Measurements from ENCODE around the gene PNLIPRP1.

Gene PNLIPRP1

GRCh38 chr10:116615199-116615776, 24.5 kb downstream of the PNLIPRP1 start:
- DNase-seq, result no peak
- no peak for TF ChIP-seq EZH2 (IDR thresholded peaks at IDR 0.05; ENCODE audit: borderline replicate concordance, low read depth, low read length, severe bottlenecking)
- TF ChIP-seq, protein P1, sequence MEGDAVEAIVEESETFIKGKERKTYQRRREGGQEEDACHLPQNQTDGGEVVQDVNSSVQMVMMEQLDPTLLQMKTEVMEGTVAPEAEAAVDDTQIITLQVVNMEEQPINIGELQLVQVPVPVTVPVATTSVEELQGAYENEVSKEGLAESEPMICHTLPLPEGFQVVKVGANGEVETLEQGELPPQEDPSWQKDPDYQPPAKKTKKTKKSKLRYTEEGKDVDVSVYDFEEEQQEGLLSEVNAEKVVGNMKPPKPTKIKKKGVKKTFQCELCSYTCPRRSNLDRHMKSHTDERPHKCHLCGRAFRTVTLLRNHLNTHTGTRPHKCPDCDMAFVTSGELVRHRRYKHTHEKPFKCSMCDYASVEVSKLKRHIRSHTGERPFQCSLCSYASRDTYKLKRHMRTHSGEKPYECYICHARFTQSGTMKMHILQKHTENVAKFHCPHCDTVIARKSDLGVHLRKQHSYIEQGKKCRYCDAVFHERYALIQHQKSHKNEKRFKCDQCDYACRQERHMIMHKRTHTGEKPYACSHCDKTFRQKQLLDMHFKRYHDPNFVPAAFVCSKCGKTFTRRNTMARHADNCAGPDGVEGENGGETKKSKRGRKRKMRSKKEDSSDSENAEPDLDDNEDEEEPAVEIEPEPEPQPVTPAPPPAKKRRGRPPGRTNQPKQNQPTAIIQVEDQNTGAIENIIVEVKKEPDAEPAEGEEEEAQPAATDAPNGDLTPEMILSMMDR (IDR thresholded peaks at IDR 0.05; ENCODE audit: borderline replicate concordance, extremely low read depth, low read length, poor library complexity, severe bottlenecking), result no peak
- ATAC-seq (ENCODE audit: insufficient read depth, low read depth), result no peak

GRCh38 chr10:116620423-116621400, 30.0 kb downstream of the PNLIPRP1 start, which contains the start of gene PNLIPRP2:
TSS of gene PNLIPRP2 (plus strand) at chr10:116620953.
- Histone ChIP-seq H3K36me3 (ENCODE audit: insufficient read depth, low read length) (no peaks in the 10 kb centered on the region), H3K9me3 (ENCODE audit: insufficient read depth, low read length, severe bottlenecking) (no peaks in the 10 kb centered on the region), H3K4me2 (ENCODE audit: insufficient read depth, low read length) (no peak within 1 kb of the TSS), H3K9ac (ENCODE audit: low read depth, low read length) (no peak within 1 kb of the TSS), H4K20me1 (ENCODE audit: insufficient read depth, low read length) (no peaks in the 10 kb centered on the region), H3K79me2 (ENCODE audit: insufficient read depth, low read length) (no peaks in the 10 kb centered on the region), H2AFZ (ENCODE audit: low read depth, low read length) (no peak within 1 kb of the TSS), H3K27ac (ENCODE audit: low read length) (no peak within 1 kb of the TSS), H3K27me3 (ENCODE audit: insufficient read depth, low read length, poor library complexity) (no peaks in the 10 kb centered on the region), H3K4me1 (ENCODE audit: insufficient read depth, low read length) (no peaks in the 10 kb centered on the region), H3K4me3 (ENCODE audit: low read depth in 1 of 2, low read length in 2 of 2) (no peak within 1 kb of the TSS)
- no peak for DNase-seq
- TF ChIP-seq EZH2 (IDR thresholded peaks at IDR 0.05; ENCODE audit: borderline replicate concordance, low read depth, low read length, severe bottlenecking), result no peak
- TF ChIP-seq, protein P1 (IDR thresholded peaks at IDR 0.05; ENCODE audit: borderline replicate concordance, extremely low read depth, low read length, poor library complexity, severe bottlenecking), result no peak
- no peak for ATAC-seq (ENCODE audit: insufficient read depth, low read depth)

More at GRCh38 chr10:116615199-116615776, 24.5 kb downstream of the PNLIPRP1 start:
- no peaks in the 10 kb centered on the region for H3K4me1 ChIP-seq (ENCODE audit: insufficient read depth, low read length)
- no peaks in the 10 kb centered on the region for H3K27me3 ChIP-seq (ENCODE audit: insufficient read depth, low read length, poor library complexity)
- H2AFZ ChIP-seq (ENCODE audit: low read depth, low read length), result no peak overlapping the region
- H4K20me1 ChIP-seq (ENCODE audit: insufficient read depth, low read length), result no peaks in the 10 kb centered on the region
- no peak overlapping the region for H3K9ac ChIP-seq (ENCODE audit: low read depth, low read length)
- H3K4me2 ChIP-seq (ENCODE audit: insufficient read depth, low read length), result no peak overlapping the region
- H3K27ac ChIP-seq (ENCODE audit: low read length), result no peak overlapping the region
- no peaks in the 10 kb centered on the region for H3K9me3 ChIP-seq (ENCODE audit: insufficient read depth, low read length, severe bottlenecking)
- H3K79me2 ChIP-seq (ENCODE audit: insufficient read depth, low read length), result no peaks in the 10 kb centered on the region
- no peaks in the 10 kb centered on the region for H3K36me3 ChIP-seq (ENCODE audit: insufficient read depth, low read length)
- H3K4me3 ChIP-seq (ENCODE audit: low read depth in 1 of 2, low read length in 2 of 2), result no peak overlapping the region

- Histone ChIP-seq H4K20me1 (ENCODE audit: insufficient read depth, low read length) (no peaks in the 10 kb centered on the region), H3K36me3 (ENCODE audit: insufficient read depth, low read length) (no peaks in the 10 kb centered on the region), H3K9me3 (ENCODE audit: insufficient read depth, low read length, severe bottlenecking) (no peaks in the 10 kb centered on the region), H2AFZ (ENCODE audit: low read depth, low read length) (no peak overlapping the region), H3K27me3 (ENCODE audit: insufficient read depth, low read length, poor library complexity) (no peaks in the 10 kb centered on the region), H3K79me2 (ENCODE audit: insufficient read depth, low read length) (no peaks in the 10 kb centered on the region), H3K9ac (ENCODE audit: low read depth, low read length) (no peak overlapping the region), H3K4me2 (ENCODE audit: insufficient read depth, low read length) (no peak overlapping the region), H3K27ac (ENCODE audit: low read length) (no peak overlapping the region), H3K4me3 (ENCODE audit: low read depth in 1 of 2, low read length in 2 of 2) (no peak overlapping the region), H3K4me1 (ENCODE audit: insufficient read depth, low read length) (no peaks in the 10 kb centered on the region)
- DNase-seq, result no peak
- ATAC-seq (ENCODE audit: insufficient read depth, low read depth), result no peak
- TF ChIP-seq, protein P1 (IDR thresholded peaks at IDR 0.05; ENCODE audit: borderline replicate concordance, extremely low read depth, low read length, poor library complexity, severe bottlenecking), result no peak
- TF ChIP-seq EZH2 (IDR thresholded peaks at IDR 0.05; ENCODE audit: borderline replicate concordance, low read depth, low read length, severe bottlenecking), result no peak
These were observed 30.7 kb downstream of the PNLIPRP1 start for GRCh38 chr10:116621476-116621875.
